GM08714 (cell line): ENCODE measurements around the gene SV2C.
"Not testable (repeated sequence)": the region's sequence is repeated elsewhere in the genome, so short reads cannot be mapped to it uniquely, and the experiment has no call there.

Experiments used
- H3K4me3 ChIP-seq: fragments of 200-500 bp; sonication (Bioruptor generic); 2 replicates; pipeline ENCODE4 v1.5.1; 2014; ENCODE audit warnings: mild to moderate bottlenecking, low read length, inconsistent platforms
- ZNF274 ChIP-seq: IDR thresholded peaks from 2 replicates; pipeline ENCODE4 v1.6.1; 2012; ENCODE audit warnings: mild to moderate bottlenecking, low read depth, low read length

The SV2C gene

DNA sequence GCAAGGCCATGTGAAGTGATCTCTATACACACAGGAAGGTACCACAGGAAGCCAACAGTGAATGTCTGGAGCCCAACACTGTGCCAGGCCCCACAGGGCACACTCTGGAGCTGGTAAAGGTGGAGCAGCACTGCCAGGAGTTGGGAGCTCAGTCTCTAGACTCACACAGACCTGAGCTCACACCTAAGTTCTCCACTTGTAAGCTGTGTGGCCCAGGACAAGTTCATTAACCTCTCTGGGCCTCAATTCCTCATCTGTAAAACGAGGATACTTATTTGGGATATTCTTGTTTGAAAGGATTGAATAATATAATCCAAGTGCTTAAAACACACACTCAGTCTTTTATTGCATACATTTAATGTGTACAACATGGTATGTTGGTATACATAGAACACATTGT is 259.3 kb downstream of the SV2C start:
- no peak for TF ChIP-seq ZNF274
- H3K4me3 ChIP-seq: no peak overlapping the region

DNA sequence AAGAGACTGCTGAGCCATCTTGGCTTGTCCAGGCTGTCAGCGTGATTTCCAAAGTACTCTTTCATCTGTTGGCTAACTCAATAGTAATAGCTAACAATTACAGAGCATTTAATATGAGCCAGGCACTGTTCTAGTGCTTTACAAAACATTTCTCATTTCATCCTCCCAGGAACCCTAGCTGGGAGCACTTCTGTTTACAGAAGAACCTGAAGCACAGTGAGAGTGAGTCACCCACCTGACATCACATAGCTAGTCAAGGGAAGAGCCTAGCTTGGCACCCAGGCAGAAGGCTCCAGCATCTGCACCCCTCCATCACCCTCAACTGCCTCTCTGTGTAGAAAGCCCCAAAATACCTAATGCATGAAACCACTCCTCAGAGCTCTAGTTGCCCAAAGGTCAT is 262.4 kb downstream of the SV2C start:
- no peak for TF ChIP-seq ZNF274
- H3K4me3 ChIP-seq: no peak overlapping the region

DNA sequence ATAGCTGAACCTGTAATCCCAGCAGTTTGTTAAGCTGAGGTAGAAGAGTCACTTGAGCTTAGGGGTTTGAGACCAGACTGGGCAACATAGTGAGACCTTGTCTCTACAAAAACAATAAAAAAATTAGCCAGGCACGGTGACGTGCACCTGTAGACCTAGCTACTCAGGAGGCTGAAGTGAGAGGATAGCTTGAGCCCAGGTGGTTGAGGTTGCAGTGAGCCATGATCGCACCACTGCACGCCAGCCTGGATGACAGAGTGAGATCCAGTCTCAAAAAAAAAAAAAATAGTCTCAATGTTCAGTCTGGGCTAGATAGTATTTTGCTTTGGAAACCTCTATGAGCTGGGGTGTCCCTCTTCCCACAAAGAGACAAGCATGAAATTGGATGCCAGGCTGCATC is 268.0 kb downstream of the SV2C start:
- TF ChIP-seq ZNF274: no peak
- no peak overlapping the region; the same call in 1 of the 2 replicates for H3K4me3 ChIP-seq

DNA sequence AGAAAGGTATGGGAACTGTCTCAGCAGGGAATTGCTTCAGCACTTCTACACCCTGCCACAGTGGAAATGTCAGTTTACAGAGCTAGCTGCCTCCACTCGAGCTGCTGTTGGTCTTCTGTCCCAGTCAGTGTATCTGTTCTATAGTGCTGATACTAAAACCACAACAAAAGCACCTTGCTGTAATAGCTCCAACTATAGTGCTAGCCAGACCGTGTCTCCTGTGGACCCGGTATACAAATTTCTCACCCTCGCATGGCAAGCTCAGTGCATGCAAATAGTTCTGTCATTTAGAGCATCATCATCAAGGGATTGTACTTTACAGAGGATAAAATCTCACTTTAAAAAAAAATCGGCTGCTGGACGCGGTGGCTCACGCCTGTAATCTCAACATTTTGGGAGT is 268.4 kb downstream of the SV2C start:
- no peak for TF ChIP-seq ZNF274
- H3K4me3 ChIP-seq: no peak overlapping the region; the same call in 1 of the 2 replicates

DNA sequence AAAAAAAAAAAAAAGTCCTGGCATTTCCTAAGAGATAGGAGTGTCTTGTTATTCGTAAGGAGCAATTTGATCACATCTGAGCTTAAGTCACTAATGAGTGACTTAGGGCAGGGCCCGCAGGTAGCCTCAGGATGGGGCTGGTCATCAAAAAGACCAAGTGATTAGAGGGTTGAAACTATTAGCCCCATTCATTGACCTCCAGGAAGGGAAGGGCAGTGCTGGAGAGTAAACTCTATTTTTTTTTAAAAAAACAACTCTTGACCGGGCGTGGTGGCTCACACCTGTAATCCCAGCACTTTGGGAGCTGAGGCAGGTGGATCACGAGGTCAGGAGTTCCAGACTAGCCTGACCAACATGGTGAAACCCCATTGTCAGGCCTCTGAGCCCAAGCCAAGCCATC is 273.7 kb downstream of the SV2C start:
- TF ChIP-seq ZNF274: no peak

DNA sequence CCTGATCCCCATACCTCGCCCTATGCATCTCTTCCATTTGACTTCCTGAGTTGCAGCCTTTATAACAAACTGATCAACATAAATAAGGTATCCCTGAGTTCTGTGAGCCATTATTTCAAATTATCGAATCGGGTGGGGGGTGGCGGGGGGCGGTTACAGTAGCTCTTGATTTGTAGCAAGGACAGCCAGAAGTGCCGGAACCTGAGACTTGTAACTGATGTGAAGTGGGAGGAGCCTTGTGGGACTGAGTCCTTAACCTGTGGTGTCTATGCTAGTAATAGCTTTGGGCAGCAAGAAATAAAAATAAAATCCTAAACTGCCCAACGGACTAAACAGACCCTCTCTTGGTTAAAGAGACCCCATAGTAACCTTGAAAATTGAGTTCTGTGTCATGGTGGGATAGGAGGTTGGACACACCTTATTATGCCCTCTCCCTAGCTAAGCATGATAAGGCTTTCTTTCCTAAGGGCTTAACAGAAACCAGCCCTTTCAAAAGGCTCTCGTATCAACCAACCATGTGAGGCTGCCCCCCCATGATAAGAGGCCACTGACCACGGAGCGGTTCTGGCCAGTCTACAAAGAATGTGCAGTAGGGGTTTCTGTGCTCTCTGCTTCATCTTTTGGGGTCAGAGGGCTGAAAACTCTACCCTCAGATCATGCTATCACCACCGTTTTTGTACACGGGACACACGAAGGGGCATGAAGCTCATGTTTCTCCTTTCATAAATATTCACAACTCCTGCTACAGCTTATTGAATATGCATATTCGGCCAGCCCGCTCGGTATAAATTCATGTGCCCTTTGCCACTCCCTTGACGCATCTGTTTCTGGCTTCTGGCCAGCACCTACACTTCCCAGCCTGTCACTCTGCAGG is 280.4 kb downstream of the SV2C start:
- H3K4me3 ChIP-seq: no peak overlapping the region
- no peak for TF ChIP-seq ZNF274

More for the DNA sequence above, 273.7 kb downstream of the SV2C start:
- no peak overlapping the region for H3K4me3 ChIP-seq

DNA sequence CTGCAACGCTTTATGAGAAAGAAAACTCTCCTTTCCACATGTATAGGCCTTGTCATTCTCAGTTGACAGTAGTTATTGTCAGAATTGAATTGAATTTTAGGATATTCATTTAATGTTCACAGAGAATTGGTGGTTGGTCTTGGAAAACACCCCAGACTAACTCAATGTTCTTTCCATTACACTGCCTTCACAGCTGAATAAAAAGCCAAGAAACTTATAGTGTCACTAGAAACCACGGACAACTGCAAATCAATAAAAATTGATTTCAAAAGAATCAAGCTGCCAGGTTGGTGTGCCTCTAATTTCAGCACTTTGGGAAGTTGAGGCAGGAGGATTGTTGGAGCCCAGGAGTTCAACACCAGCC is 281.0 kb downstream of the SV2C start:
- no peak for TF ChIP-seq ZNF274
- H3K4me3 ChIP-seq: no peak overlapping the region

DNA sequence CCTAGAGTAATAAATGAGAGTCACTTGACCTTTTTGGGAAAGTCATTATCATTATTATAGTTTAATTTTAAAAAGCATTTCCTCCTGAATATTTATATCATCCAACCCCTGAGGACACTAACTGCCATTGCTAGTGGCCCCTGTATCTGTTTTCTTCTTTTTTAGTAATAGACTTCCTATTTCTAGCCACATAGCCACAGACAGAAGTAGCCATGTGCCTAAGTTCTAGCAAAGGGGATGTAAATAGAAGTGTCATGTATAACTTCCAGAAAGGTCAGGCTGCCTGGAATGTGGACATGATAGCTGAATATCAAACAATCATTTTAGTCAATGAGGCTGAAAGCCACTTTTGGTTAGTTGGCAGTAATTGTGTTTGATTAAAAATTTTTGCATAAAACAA is 282.4 kb downstream of the SV2C start:
- no peak for TF ChIP-seq ZNF274
- H3K4me3 ChIP-seq: no peak overlapping the region

DNA sequence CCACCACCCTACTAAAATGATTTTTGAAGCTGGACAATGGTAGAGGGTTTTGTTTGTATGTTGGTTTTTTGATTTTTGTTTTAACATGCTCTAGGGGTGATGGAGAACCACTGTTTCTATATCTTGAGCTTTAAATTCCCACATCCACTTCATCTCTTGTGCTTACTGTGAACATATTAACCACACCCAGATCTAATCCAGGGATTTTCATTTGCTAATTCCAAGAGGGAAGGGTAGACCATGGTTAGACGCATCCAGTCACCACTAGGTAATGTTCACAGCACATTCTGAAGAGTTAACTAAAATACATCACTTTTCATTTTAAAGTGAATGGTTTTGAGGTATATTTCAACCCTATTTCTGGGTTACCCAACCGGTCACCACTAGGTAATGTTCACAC is 283.4 kb downstream of the SV2C start:
- no peak overlapping the region for H3K4me3 ChIP-seq
- TF ChIP-seq ZNF274: no peak

DNA sequence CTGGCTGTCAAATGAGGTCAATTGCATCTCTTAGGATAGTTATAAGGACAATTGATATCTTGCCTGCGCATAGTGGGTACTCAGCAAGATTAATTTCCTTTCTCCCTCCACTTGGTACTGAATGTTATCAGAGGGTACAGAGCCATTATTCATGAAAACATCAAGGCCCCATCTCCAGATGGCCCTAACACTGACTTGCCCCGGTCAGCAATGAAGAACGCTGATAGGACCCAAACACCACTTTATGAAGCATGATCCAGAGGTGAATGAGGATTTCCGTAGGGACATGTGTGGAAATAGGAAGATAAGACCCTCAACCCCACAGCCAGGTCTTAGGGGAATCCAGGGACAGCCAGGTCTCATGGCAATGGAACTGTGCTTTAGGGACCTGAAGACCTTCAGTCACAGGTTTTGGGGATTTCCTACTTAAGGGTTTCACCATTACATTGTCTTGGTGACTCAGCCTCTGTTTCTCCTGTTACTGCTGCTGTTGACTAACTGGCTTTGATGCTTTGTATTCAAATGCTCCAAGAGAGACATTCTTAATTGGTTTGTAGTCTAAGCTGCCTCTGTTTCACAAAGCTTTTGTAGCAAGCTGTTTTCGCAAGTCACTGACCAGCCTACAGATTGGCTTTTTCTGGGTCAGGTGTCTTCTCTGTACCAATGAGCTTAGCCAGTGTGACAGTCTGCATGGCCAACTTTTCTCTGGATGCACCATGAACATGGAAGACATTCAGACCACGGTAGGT is 284.6 kb downstream of the SV2C start:
- TF ChIP-seq ZNF274: no peak
- no peak overlapping the region for H3K4me3 ChIP-seq

DNA sequence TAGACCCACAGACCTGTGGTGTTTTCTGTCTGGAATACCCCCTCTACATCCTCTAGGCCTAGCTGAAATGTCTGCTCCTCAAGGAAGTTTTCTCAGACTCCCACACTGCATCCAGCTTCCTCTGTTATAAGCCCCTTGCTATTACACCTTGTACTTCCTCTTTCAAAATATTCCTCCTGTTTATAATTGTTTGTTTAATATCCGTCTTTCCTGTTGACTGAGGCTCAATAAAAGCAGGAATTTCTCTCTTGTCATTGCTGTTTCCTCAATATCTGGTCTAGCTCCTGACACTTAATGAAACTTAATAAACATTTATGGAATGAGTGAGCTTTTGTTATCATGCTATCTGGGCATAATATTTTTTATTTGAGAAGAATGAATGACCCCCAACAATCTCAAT is 285.8 kb downstream of the SV2C start:
- TF ChIP-seq ZNF274: no peak
- no peak overlapping the region for H3K4me3 ChIP-seq

DNA sequence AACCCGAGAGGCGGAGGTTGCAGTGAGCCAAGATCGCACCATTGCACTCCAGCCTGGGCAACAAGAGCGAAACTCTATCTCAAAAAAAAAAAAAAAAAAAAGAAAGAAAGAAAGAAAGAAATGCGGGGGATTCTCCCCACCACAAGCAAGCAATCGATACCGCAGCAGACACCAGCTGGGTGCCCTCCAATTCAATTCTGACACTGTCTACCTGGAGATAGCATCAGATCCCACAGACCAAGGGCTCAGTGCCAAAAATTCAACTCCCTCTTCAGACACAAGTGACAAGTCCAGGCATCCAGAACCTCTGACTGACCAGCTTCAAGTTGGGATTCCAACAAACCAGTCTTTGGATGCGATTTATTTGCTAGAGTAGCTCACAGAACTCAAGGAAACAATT is 286.5 kb downstream of the SV2C start:
- H3K4me3 ChIP-seq: not testable (repeated sequence)

DNA sequence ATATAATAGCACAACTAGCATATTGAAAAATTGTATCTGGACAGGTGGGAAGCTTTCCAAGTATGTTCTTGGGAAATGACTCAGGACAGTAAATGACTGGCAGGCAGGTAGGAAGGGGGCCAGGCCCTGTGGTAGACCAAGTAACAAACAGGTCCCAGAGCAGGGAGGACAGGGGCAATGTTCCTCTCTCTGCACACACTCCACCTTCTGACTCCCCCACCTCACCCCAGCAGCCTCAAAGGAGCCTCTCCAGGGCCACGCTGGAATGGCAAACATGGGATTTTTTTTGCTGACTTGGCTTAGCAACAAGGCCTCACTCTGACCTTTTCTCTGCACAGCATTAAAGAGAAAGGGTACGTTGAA is 288.8 kb downstream of the SV2C start:
- H3K4me3 ChIP-seq: no peak overlapping the region
- no peak for TF ChIP-seq ZNF274

DNA sequence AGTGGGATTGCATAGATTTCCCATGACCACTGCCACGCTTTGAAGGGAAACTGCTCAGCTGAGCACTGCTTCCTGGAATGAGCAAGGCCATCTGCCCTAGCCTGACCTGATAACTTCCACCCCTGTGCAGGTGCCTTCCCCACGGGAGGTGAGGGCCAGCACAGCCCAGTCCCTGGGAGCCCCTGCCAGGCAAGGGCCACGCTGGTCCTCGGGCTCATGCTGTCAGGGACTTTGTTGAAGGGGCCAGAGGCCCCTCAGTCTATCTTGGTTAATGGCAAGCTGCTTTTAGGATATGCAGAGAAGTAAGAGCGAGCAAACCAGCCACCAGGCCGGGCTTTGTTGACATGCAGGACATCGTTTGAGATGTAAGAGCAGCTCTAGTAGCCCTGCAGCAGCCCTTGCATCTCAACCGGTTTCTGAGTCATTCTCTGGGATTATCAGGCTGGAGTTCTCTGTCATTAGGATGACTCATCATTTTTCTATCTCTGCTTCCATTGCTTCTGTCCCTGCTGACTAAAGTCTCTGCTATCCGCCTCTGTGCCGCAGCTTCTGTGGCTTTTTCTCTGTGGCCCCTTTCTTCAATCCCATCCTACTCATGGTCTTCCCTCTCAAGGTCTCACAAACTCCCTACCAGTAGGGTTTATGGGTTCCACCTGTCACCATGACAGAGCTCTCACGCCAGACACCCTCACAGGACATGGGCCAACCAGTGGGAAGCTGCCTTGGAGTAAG is 289.3 kb downstream of the SV2C start:
- no peak for TF ChIP-seq ZNF274
- H3K4me3 ChIP-seq: no peak overlapping the region

DNA sequence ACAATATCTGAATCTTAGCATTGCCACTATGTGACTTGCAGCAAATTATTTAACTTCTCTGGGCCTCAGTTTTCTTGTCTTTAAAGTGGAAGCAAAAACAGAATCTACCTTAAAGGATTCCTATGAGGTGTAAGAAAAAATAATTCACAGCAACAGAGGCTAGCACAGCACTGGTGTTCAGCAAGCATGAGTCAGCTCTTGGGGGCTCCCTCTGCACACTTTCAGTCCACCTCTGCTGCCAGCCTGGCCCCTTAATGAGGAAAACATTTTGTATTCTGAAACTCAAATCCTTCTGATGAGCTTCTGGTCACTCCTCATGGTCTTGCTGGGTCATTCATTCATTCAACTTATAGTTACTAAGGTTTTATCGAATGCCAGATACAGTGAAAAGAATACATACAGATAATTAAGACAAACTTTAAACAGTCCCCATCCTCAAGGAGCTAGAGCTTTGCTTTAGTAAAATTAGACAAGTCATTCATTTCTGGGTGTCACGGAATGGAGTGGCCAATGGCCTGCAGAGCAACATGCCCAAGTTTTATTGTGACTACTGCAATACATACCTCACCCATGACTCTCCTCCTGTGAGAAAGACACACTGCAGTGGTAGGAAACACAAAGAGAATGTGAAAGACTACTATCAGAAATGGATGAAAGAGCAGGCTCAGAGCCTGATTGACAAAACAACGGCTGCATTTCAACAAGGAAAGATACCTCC is 293.1 kb downstream of the SV2C start:
- H3K4me3 ChIP-seq: no peak overlapping the region
- TF ChIP-seq ZNF274: no peak
